Endothelial cell of umbilical vein (primary cell): ENCODE measurements around the gene PSMB7. TPM values are rescaled to one million over a fixed set of nuclear protein-coding genes. Genes with fewer than 3 reads are reported as not detected.

Experiments used
- BruUV-seq: library from RNA; stranded (reverse); fragments of 400-500 nt; replicated peaks from 2 replicates; lab custom pipeline; 2021; lab: Mats Ljungman, UMichigan
- CTCF ChIA-PET: fragments of 300-600, 350-600 bp; sonication (Branson Sonifier 250); formaldehyde crosslinking; loops from one replicate; lab custom pipeline; 2021; ENCODE audit warnings: antibody characterized with exemption, inconsistent platforms; lab: Charles Lee
- POLR2A ChIA-PET: fragments of 300-600, 350-600 bp; sonication (Branson Sonifier 250); formaldehyde crosslinking; loops from one replicate; lab custom pipeline; 2021; ENCODE audit warnings: antibody characterized with exemption, inconsistent platforms; lab: Charles Lee
- DNase-seq: peaks from one replicate; pipeline ENCODE4 v3.0.0-alpha.2; 2011; ENCODE audit warnings: low read depth, low spot score
- FAIRE-seq: peaks from 2 replicates; lab custom pipeline; 2011; peaks lifted over from hg19 to GRCh38; lab: Jason Lieb, UNC
- H2AFZ ChIP-seq: 2 replicates; pipeline ENCODE4 v1.6.0; 2012; ENCODE audit warnings: low read depth, low read length, control low read depth, inconsistent platforms
- H3K27ac ChIP-seq: 2 replicates; pipeline ENCODE4 v1.5.1; 2011; ENCODE audit warnings: low read depth, mild to moderate bottlenecking, control low read depth, low read length, moderate library complexity; ENCODE audit not compliant: insufficient read depth
- H3K27me3 ChIP-seq, 2 experiments: 2 replicates each; pipeline versions ENCODE4 v1.6.0 to v1.6.1; 2011; ENCODE audit warnings: low read length in 2 of 2, mixed read lengths in 1 of 2; ENCODE audit not compliant: control insufficient read depth in 2 of 2, insufficient read depth in 2 of 2
- H3K36me3 ChIP-seq, 2 experiments: 2 replicates in 1 of 2; 3 replicates in 1 of 2; pipeline ENCODE4 v1.5.1; 2011; ENCODE audit warnings: low read length in 2 of 2, mild to moderate bottlenecking in 1 of 2, moderate library complexity in 1 of 2; ENCODE audit not compliant: control insufficient read depth in 2 of 2, insufficient read depth in 2 of 2; ENCODE audit errors: extremely low read depth in 1 of 2
- H3K4me1 ChIP-seq: 3 replicates; pipeline ENCODE4 v1.5.1; 2011; ENCODE audit warnings: mild to moderate bottlenecking, low read length; ENCODE audit not compliant: control insufficient read depth, insufficient read depth; ENCODE audit errors: extremely low read depth
- H3K4me2 ChIP-seq: 2 replicates; pipeline ENCODE4 v1.6.1; 2011; ENCODE audit warnings: low read length, control low read depth, mixed read lengths; ENCODE audit not compliant: insufficient read depth
- H3K4me3 ChIP-seq, 3 experiments: fragments of 200-600 bp in 1 of 3; sonication (generic), shearing (Covaris generic) in 1 of 3; replicated peaks in 1 of 3; 2 replicates each; pipeline ENCODE4 v1.5.1; 2011 to 2016; ENCODE audit warnings: control low read depth in 3 of 3, low read length in 3 of 3, mild to moderate bottlenecking in 2 of 3, inconsistent platforms in 1 of 3, low read depth in 1 of 3, moderate library complexity in 1 of 3; ENCODE audit not compliant: insufficient read depth in 1 of 3
- H3K79me2 ChIP-seq: 2 replicates; pipeline ENCODE4 v1.6.0; 2012; ENCODE audit warnings: low read length, inconsistent platforms; ENCODE audit not compliant: control insufficient read depth, insufficient read depth
- H3K9ac ChIP-seq: replicated peaks from 2 replicates; pipeline ENCODE3; 2011; ENCODE audit warnings: low read length, control low read depth; ENCODE audit not compliant: insufficient read depth; ENCODE audit errors: extremely low read depth
- H3K9me1 ChIP-seq: replicated peaks from 3 replicates; pipeline ENCODE4 v1.6.0; 2011; ENCODE audit warnings: mild to moderate bottlenecking, low read length; ENCODE audit not compliant: control insufficient read depth, insufficient read depth; ENCODE audit errors: extremely low read depth
- H3K9me3 ChIP-seq: replicated peaks from 2 replicates; pipeline ENCODE4 v1.5.1; 2012; ENCODE audit warnings: low read length, inconsistent platforms; ENCODE audit not compliant: control insufficient read depth, insufficient read depth
- H4K20me1 ChIP-seq: replicated peaks from 2 replicates; pipeline ENCODE3; 2011; ENCODE audit warnings: mild to moderate bottlenecking, low read length; ENCODE audit not compliant: control insufficient read depth, insufficient read depth; ENCODE audit errors: extremely low read depth
- EZH2 ChIP-seq: IDR thresholded peaks from 2 replicates; pipeline ENCODE4 v1.6.1; 2012; ENCODE audit warnings: borderline replicate concordance, low read depth, mild to moderate bottlenecking, moderate library complexity, low read length, inconsistent platforms; ENCODE audit not compliant: severe bottlenecking
- FOS ChIP-seq: IDR thresholded peaks from 2 replicates; pipeline ENCODE4 v1.6.1; 2011; ENCODE audit warnings: mild to moderate bottlenecking, low read length, moderate library complexity, borderline replicate concordance; ENCODE audit not compliant: insufficient read depth
- GATA2 ChIP-seq: IDR thresholded peaks from 2 replicates; pipeline ENCODE4 v1.7.0; 2011; ENCODE audit warnings: low read depth, mild to moderate bottlenecking, moderate library complexity, mixed read lengths, low read length; ENCODE audit not compliant: insufficient read length, insufficient read depth
- JUN ChIP-seq: IDR thresholded peaks from 2 replicates; pipeline ENCODE4 v1.6.1; 2011; ENCODE audit warnings: borderline replicate concordance, low read depth; ENCODE audit not compliant: insufficient read length, insufficient read depth
- MYC ChIP-seq: IDR thresholded peaks from one replicate; pipeline ENCODE4 v1.6.1; 2011; ENCODE audit warnings: mild to moderate bottlenecking, low read depth, low read length
- POLR2A ChIP-seq: IDR thresholded peaks from 2 replicates; pipeline ENCODE4 v1.6.1; 2012; ENCODE audit warnings: low read depth, mild to moderate bottlenecking, control low read depth, low read length
- POLR2AphosphoS5 ChIP-seq: IDR thresholded peaks from 2 replicates; pipeline ENCODE4 v1.6.1; 2012; ENCODE audit warnings: low read depth, mild to moderate bottlenecking, control low read depth, low read length, moderate library complexity; ENCODE audit not compliant: insufficient read depth
- dilution Hi-C: fragments of 300-500 bp; cut with MboI; formaldehyde crosslinking; loops from one replicate; pipeline ENCODE4 v1.15.0; 2019; ENCODE audit warnings: low sequenced_read_pairs; ENCODE audit not compliant: extremely low pct_ligation_motif_present
- intact Hi-C: fragments of 100-400 bp; cut with micrococcal nuclease; formaldehyde crosslinking; loops from one replicate; pipeline ENCODE4 v1.10.0; 2022
- polyA plus RNA-seq, 4 experiments: library from polyadenylated mRNA; depleted of rRNA in 3 of 4; stranded (reverse) in 3 of 4; unstranded in 1 of 4; fragments of >200 nt; gene quantifications; 2 replicates each; pipeline versions ENCODE4 v1.2.1 to v1.2.3, GENCODE V29; 2011 to 2012; ENCODE audit warnings: missing spikeins in 1 of 4
- total RNA-seq: library from RNA; stranded (reverse); gene quantifications from 2 replicates; pipeline ENCODE4 v1.2.3, GENCODE V29; 2021
- TF ChIP-seq, protein P1 (sequence below), 2 donors: IDR thresholded peaks; 1 replicate in 1 of 2; 2 replicates in 1 of 2; pipeline ENCODE4 v1.5.1; 2011; ENCODE audit warnings: low read length in 2 of 2, mild to moderate bottlenecking in 2 of 2, moderate library complexity in 2 of 2, control low read depth in 1 of 2, inconsistent platforms in 1 of 2, low read depth in 1 of 2; ENCODE audit not compliant: insufficient read depth in 1 of 2; ENCODE audit errors: extremely low read depth in 1 of 2
- TF ChIP-seq, protein P2 (sequence below): IDR thresholded peaks from 2 replicates; pipeline ENCODE4 v1.6.1; 2011; ENCODE audit not compliant: insufficient read depth, insufficient read length

Gene PSMB7
- total and polyA plus RNA-seq, 2 donors (not counting 3 experiments of a cell fraction or from before 2014, with no cell fraction given) = 227 to 366 TPM

DNA sequence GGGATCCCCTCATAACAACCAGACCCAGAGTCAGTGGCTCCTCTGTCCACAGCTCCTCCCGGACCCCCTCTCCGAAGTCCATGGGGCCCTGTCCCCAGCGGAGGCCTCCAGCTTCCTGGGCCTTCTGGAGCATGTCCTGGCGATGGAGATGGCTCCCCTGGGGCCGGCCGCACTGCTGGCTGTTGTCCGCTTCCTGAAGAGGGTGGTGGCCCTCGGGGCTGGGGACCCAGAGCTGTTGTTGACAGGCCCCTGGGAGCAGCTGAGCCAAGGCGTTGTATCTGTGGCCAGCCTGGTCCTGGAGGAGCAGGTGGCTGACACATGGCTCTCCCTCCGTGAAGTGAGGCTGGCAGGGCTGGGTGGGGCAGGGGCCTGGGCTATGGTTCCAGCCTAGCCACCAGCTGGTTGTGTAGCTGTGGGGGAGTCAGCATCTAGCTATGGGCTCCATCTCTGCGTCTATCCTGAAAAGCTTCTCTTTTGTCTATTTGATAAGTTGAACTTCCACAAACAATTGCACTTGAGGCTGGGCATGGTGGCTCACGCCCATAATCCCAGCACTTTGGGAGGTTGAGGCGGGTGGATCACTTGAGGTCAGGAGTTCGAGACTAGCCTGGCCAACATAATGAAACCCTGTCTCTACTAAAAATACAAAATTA lies 39.7 kb upstream of the PSMB7 start:
- no peaks in the 10 kb centered on the region for H3K9me1 ChIP-seq
- H3K9me3 ChIP-seq = no peaks in the 10 kb centered on the region
- no peaks in the 10 kb centered on the region for H3K36me3 ChIP-seq
- FAIRE-seq (no peak), DNase-seq (no peak)
- no TSS peak for BruUV-seq
- no peak overlapping the region for H2AFZ ChIP-seq
- peaks cover 3% of the 10 kb centered on the region for H3K4me1 ChIP-seq
- dilution Hi-C loops (no loop called here), intact Hi-C loops (no loop called here)
- no peak overlapping the region for H3K4me2 ChIP-seq
- H3K4me3 ChIP-seq = no peak overlapping the region
- H4K20me1 ChIP-seq = no peaks in the 10 kb centered on the region
- no peak overlapping the region for H3K27ac ChIP-seq
- POLR2A ChIA-PET = no interaction called here
- no peaks in the 10 kb centered on the region for H3K79me2 ChIP-seq
- TF ChIP-seq FOS = no peak
- TF ChIP-seq JUN = no peak
- TF ChIP-seq, protein P1, sequence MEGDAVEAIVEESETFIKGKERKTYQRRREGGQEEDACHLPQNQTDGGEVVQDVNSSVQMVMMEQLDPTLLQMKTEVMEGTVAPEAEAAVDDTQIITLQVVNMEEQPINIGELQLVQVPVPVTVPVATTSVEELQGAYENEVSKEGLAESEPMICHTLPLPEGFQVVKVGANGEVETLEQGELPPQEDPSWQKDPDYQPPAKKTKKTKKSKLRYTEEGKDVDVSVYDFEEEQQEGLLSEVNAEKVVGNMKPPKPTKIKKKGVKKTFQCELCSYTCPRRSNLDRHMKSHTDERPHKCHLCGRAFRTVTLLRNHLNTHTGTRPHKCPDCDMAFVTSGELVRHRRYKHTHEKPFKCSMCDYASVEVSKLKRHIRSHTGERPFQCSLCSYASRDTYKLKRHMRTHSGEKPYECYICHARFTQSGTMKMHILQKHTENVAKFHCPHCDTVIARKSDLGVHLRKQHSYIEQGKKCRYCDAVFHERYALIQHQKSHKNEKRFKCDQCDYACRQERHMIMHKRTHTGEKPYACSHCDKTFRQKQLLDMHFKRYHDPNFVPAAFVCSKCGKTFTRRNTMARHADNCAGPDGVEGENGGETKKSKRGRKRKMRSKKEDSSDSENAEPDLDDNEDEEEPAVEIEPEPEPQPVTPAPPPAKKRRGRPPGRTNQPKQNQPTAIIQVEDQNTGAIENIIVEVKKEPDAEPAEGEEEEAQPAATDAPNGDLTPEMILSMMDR (IDR thresholded peaks at IDR 0.05; ENCODE audit: extremely low read depth in 1 of 2, insufficient read depth in 1 of 2, low read depth in 1 of 2, low read length in 2 of 2) = no peak
- no peak for TF ChIP-seq MYC
- TF ChIP-seq EZH2 = no peak
- TF ChIP-seq GATA2 = no peak
- TF ChIP-seq, protein P2, sequence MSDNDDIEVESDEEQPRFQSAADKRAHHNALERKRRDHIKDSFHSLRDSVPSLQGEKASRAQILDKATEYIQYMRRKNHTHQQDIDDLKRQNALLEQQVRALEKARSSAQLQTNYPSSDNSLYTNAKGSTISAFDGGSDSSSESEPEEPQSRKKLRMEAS = no peak
- no peak for TF ChIP-seq POLR2AphosphoS5
- TF ChIP-seq POLR2A = no peak
- no peak overlapping the region for H3K9ac ChIP-seq
- CTCF ChIA-PET = interaction anchor here (0.8 to 1.4 kb wide), 2 partner anchors 29 to 82 kb away, joined by 3 to 6 read pairs; no protein-coding TSS in a partner anchor
- peaks cover 14 to 24% of the 10 kb centered on the region in 2 experiments for H3K27me3 ChIP-seq
